BE2C (cell line): Measurements from ENCODE around the gene AEBP2.
"Not testable (repeated sequence)": the region's sequence is repeated elsewhere in the genome, so short reads cannot be mapped to it uniquely, and the experiment has no call there.

ENCODE experiments used
- DNase-seq: peaks from one replicate; pipeline ENCODE4 v3.0.0-alpha.2; 2020
- H3K27me3 ChIP-seq: fragments of 250-450 bp; sonication (Bioruptor Pico); 2 replicates; pipeline ENCODE4 v1.5.1; 2020; ENCODE audit warnings: mild to moderate bottlenecking
- H3K36me3 ChIP-seq: fragments of 250-450 bp; sonication (Bioruptor Pico); 2 replicates; pipeline ENCODE4 v1.5.1; 2020; ENCODE audit warnings: mild to moderate bottlenecking
- H3K4me1 ChIP-seq: fragments of 250-450 bp; sonication (Bioruptor Pico); 2 replicates; pipeline ENCODE4 v1.5.1; 2020
- H3K4me3 ChIP-seq: 2 replicates; pipeline ENCODE4 v1.5.1; 2011; ENCODE audit warnings: low read depth, low read length
- H3K9me3 ChIP-seq: fragments of 250-450 bp; sonication (Bioruptor Pico); 2 replicates; pipeline ENCODE4 v1.5.1; 2020
- TF ChIP-seq, protein P1 (sequence below): IDR thresholded peaks from 2 replicates; pipeline ENCODE4 v1.5.1; 2012; ENCODE audit warnings: mild to moderate bottlenecking, low read depth, low read length

Gene AEBP2

DNA sequence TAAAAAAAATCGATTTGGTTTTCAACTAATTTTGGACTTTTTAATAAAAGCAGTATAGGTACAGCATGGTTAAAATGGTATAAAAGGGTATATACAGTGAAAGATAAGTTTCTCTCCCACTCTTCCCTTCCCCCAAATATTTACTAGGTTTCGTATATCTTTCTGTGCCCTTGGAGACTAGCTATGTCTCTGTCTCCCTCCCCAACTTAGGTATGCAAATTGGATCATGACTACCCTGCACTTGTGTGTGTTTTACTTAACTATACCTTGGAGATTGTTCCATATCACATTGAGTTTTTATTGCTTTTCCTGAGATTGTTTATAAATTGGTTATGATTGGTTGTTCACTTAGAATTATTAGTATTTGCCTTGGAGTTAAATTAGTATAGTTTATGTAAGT, 19.4 kb downstream of the AEBP2 start:
- H3K4me3 ChIP-seq, result no peak overlapping the region
- H3K36me3 ChIP-seq, result peaks cover 6% of the 10 kb centered on the region; the same call in 1 of the 2 replicates
- no peaks in the 10 kb centered on the region for H3K4me1 ChIP-seq
- TF ChIP-seq, protein P1, sequence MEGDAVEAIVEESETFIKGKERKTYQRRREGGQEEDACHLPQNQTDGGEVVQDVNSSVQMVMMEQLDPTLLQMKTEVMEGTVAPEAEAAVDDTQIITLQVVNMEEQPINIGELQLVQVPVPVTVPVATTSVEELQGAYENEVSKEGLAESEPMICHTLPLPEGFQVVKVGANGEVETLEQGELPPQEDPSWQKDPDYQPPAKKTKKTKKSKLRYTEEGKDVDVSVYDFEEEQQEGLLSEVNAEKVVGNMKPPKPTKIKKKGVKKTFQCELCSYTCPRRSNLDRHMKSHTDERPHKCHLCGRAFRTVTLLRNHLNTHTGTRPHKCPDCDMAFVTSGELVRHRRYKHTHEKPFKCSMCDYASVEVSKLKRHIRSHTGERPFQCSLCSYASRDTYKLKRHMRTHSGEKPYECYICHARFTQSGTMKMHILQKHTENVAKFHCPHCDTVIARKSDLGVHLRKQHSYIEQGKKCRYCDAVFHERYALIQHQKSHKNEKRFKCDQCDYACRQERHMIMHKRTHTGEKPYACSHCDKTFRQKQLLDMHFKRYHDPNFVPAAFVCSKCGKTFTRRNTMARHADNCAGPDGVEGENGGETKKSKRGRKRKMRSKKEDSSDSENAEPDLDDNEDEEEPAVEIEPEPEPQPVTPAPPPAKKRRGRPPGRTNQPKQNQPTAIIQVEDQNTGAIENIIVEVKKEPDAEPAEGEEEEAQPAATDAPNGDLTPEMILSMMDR, result no peak
- no peaks in the 10 kb centered on the region for H3K9me3 ChIP-seq
- H3K27me3 ChIP-seq, result no peaks in the 10 kb centered on the region
- no peak for DNase-seq

GRCh38 chr12:19461999-19462398, 22.7 kb downstream of the AEBP2 start:
- no peaks in the 10 kb centered on the region for H3K4me1 ChIP-seq
- no peaks in the 10 kb centered on the region for H3K9me3 ChIP-seq
- no peak for DNase-seq
- H3K4me3 ChIP-seq, result no peak overlapping the region
- H3K27me3 ChIP-seq, result no peaks in the 10 kb centered on the region
- TF ChIP-seq, protein P1, result no peak
- peaks cover 20% of the 10 kb centered on the region for H3K36me3 ChIP-seq

DNA sequence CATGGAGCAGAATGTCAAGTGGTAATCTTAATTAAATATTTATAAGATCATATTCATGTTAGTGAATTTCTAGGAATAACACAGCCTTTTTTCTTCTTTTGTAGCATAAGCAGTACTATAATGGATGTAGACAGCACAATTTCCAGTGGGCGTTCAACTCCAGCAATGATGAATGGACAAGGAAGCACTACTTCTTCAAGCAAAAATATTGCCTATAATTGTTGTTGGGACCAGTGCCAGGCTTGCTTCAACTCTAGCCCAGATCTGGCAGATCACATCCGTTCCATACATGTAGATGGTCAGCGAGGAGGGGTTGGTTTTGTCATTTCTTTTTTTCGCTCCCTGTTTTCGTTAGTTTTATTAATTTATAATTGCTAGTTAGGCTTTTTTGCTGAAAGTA, 23.1 kb downstream of the AEBP2 start:
- Histone ChIP-seq H3K4me3 (no peak overlapping the region), H3K9me3 (no peaks in the 10 kb centered on the region), H3K27me3 (no peaks in the 10 kb centered on the region), H3K4me1 (no peaks in the 10 kb centered on the region), H3K36me3 (peaks cover 24% of the 10 kb centered on the region)
- peak; percentile 61 for DNase-seq
- TF ChIP-seq, protein P1, result no peak

GRCh38 chr12:19464192-19464580, 24.9 kb downstream of the AEBP2 start:
- Histone ChIP-seq H3K27me3 (no peaks in the 10 kb centered on the region), H3K36me3 (peaks cover 42% of the 10 kb centered on the region), H3K4me3 (no peak overlapping the region), H3K4me1 (no peaks in the 10 kb centered on the region), H3K9me3 (no peaks in the 10 kb centered on the region)
- TF ChIP-seq, protein P1, result no peak
- DNase-seq, result no peak

DNA sequence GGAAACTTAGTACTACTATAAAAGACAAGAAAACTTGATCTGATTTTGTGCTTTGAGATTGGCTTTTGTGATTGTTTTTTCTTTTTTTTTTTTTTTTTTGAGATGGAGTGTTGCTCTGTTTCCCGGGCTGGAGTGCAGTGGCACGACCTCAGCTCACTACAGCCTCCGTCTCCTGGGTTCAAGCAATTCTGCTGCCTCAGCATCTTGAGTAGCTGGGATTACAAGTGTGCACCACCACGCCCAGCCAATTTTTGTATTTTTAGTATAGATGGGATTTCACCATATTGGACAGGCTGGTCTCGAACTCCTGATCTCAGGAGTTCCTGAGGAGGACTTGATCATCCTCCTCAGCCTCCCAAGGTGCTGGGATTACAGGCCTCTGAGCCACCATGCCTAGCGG, 26.4 kb downstream of the AEBP2 start:
- no peaks in the 10 kb centered on the region for H3K9me3 ChIP-seq
- no peaks in the 10 kb centered on the region for H3K4me1 ChIP-seq
- H3K4me3 ChIP-seq, result no peak overlapping the region
- DNase-seq, result no peak
- TF ChIP-seq, protein P1, result no peak
- H3K36me3 ChIP-seq, result peaks cover 53% of the 10 kb centered on the region
- H3K27me3 ChIP-seq, result no peaks in the 10 kb centered on the region

DNA sequence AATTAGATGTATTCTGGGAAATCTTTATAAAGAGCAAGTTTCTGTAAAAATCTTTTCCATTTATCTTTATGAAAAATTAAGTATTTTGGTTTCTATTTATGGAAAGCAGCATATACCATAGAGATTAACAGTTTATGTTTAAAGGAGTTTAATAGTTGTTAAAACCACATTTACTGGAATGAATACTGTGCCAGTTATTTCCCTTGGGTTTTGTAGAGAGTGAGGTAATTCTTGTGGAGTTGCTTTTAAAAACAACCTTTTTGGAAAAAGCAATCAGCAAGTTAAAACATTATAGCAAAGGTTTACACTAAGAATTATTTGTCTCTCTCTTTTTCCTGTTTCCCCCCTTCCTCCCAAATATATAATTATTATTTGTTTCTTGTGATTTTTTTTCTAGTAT, 34.9 kb downstream of the AEBP2 start:
- Histone ChIP-seq H3K27me3 (no peaks in the 10 kb centered on the region), H3K4me1 (no peaks in the 10 kb centered on the region), H3K9me3 (no peaks in the 10 kb centered on the region), H3K4me3 (no peak overlapping the region), H3K36me3 (peaks cover 31% of the 10 kb centered on the region)
- no peak for DNase-seq
- TF ChIP-seq, protein P1, result no peak

DNA sequence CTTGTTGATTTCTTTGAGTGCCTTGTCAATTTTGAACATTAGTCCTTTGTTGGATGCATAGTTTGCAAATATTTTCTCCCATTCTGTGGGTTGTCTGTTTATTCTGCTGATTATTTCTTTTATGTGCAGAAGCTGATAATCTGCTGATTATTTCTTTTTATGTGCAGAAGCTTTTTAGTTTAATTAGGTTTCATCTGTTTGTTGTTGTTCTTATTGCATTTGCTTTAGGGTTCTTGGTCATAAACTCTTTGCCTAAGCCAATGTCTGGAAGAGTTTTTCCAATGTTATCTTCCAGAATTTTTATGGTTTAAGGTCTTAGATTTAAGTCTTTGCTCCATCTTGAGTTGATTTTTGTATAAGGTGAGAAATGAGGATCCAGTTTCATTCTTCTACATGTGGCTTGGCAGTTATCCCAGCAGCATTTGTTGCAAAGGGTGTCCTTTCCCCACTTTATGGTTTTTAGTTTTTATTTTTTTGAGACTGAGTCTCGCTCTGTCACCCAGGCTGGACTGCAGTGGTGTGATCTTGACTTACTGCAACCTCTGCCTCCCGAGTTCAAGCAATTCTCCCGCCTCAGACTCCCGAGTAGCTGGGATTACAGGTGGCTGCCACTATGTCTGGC, 36.7 kb downstream of the AEBP2 start:
- DNase-seq, H3K27me3 ChIP-seq, H3K4me3 ChIP-seq, H3K4me1 ChIP-seq, H3K9me3 ChIP-seq: not testable (repeated sequence)
- H3K36me3 ChIP-seq, result peaks cover 21% of the 10 kb centered on the region
